Ovary (tissue), 9 donors: ENCODE results near the gene RFXANK. TPM values are rescaled to one million over a fixed set of nuclear protein-coding genes. Genes with fewer than 3 reads are reported as not detected.

Experiments
- DNase-seq, 5 donors: peaks; one replicate each; pipeline ENCODE4 v3.0.0-alpha.2; 2019 to 2020
- H3K27ac ChIP-seq, 2 donors: fragments of 200-600 bp; one replicate each; pipeline versions ENCODE4 v1.5.1 to v1.8.0; 2019 to 2022
- H3K27me3 ChIP-seq: fragments of 200-600 bp; one replicate; pipeline ENCODE4 v1.8.0; 2022
- H3K36me3 ChIP-seq: fragments of 200-600 bp; sonication (generic); one replicate; pipeline ENCODE4 v1.5.1; 2019
- H3K4me1 ChIP-seq: one replicate; pipeline ENCODE4 v1.8.1; 2013; ENCODE audit warnings: mild to moderate bottlenecking, moderate library complexity; ENCODE audit not compliant: insufficient read depth
- H3K4me3 ChIP-seq: fragments of 200-600 bp; sonication (generic); one replicate; pipeline ENCODE4 v1.5.1; 2017
- H3K9me3 ChIP-seq, 2 donors: fragments of 200-600 bp in 1 of 2; sonication (generic) in 1 of 2; one replicate each; pipeline versions ENCODE4 v1.5.1 to v1.8.1; 2013 to 2019; ENCODE audit warnings: mild to moderate bottlenecking in 1 of 2, moderate library complexity in 1 of 2
- CTCF ChIP-seq, 3 donors: fragments of 450-650 bp in 2 of 3; fragments of 200-600 bp in 1 of 3; IDR thresholded peaks; one replicate each; pipeline versions ENCODE4 v1.5.1 to v1.8.0; 2016 to 2022; ENCODE audit warnings: antibody characterized with exemption in 3 of 3, mild to moderate bottlenecking in 1 of 3
- EP300 ChIP-seq: sonication (generic); formaldehyde crosslinking; IDR thresholded peaks from one replicate; pipeline ENCODE4 v1.6.1; 2017; ENCODE audit warnings: antibody characterized with exemption
- POLR2A ChIP-seq: fragments of 450-650 bp; IDR thresholded peaks from one replicate; pipeline ENCODE4 v1.6.1; 2017; ENCODE audit warnings: antibody characterized with exemption, mild to moderate bottlenecking, moderate library complexity
- WGBS, 3 donors: extraction: QIAGEN DNeasy Blood & Tissue Kit in 1 of 3; methylation state at CpG; one replicate each; pipeline versions ENCODE4 v1.1.5 to v1.1.7; 2013 to 2017; 5-methylcytosine and 5-hydroxymethylcytosine counted together
- intact Hi-C, 4 donors: fragments of 100-400 bp; cut with DNase I; formaldehyde crosslinking; loops; one replicate each; pipeline versions ENCODE4 v1.11.0 to v1.15.1; 2022 to 2023
- polyA plus RNA-seq, 2 donors: library from polyadenylated mRNA; stranded (reverse); fragments of 200-250 nt in 1 of 2; fragments of 350-450 nt in 1 of 2; fragmentation: Illumina TruSeq in 1 of 2; extraction: RNeasy Lipid Tissue Mini Kit (QIAGEN cat#74804) in 1 of 2; gene quantifications; one replicate each; pipeline ENCODE4 v1.2.3, GENCODE V29; 2013 to 2014
- total RNA-seq, 7 donors: library from RNA; depleted of rRNA in 2 of 7; stranded (reverse); fragments of >200 nt in 2 of 7; fragmentation: NEBNext Ultra II Directional in 3 of 7; extraction: Animal tissue kit (Norgen Biotek cat#: 25700) in 3 of 7; gene quantifications; one replicate each; pipeline versions ENCODE4 v1.1.0 to v1.2.4, GENCODE V29; 2016 to 2023
- donor health status: DM: no; HTN: no; CAD: no; lungs with moderate emphysema.
- donor health status: DM: no; HTN: no; CAD: no.
- donor health status: Bipolar disorder and iron deficiency.
- donor health status: DM: yes; HTN: yes; CAD: no.
- donor health status: DM: no; HTN: no; CAD: no.
- donor health status: DM: yes; HTN: yes; CAD: no.

The RFXANK gene
- total and polyA plus RNA-seq, 9 donors, result 9.7 to 67.2 (median 58.4) TPM

- intact Hi-C loops, result no loop called here
- Histone ChIP-seq H3K4me3 (no peak overlapping the region), H3K36me3 (no peaks in the 10 kb centered on the region), H3K4me1 (peaks cover 2% of the 10 kb centered on the region), H3K27ac (no peak overlapping the region), H3K27me3 (no peaks in the 10 kb centered on the region), H3K9me3 (no peaks in the 10 kb centered on the region)
- DNase-seq, result no peak
- whole genome bisulfite sequencing, 3 donors, result 48 to 51% (median 48%) methylated on average over 10 of the region's 10 CpGs
- TF ChIP-seq EP300 (no peak), CTCF (IDR thresholded peaks at IDR 0.05) (no peak), POLR2A (no peak)
Measured at GRCh38 chr19:19226663-19227062, 34.6 kb downstream of the RFXANK start.

- peaks cover 2% of the 10 kb centered on the region for H3K4me1 ChIP-seq
- no peak for DNase-seq
- TF ChIP-seq CTCF (IDR thresholded peaks at IDR 0.05), result no peak
- TF ChIP-seq EP300, result no peak
- TF ChIP-seq POLR2A, result no peak
- H3K27ac ChIP-seq, result no peak overlapping the region
- WGBS, 3 donors, result 71 to 82% (median 77%) methylated on average over 4 of the region's 4 CpGs
- no peaks in the 10 kb centered on the region for H3K9me3 ChIP-seq
- intact Hi-C loops, result no loop called here
- no peaks in the 10 kb centered on the region for H3K36me3 ChIP-seq
- H3K27me3 ChIP-seq, result no peaks in the 10 kb centered on the region
- H3K4me3 ChIP-seq, result no peak overlapping the region
Measured at GRCh38 chr19:19227217-19227616, 35.2 kb downstream of the RFXANK start.

GRCh38 chr19:19229701-19230100 is 37.6 kb downstream of the RFXANK start:
- WGBS, 3 donors, result 51 to 70% (median 59%) methylated on average over 3 of the region's 3 CpGs
- Histone ChIP-seq H3K9me3 (peaks cover 0 to 10% of the 10 kb centered on the region in 2 donors), H3K27ac (no peak overlapping the region), H3K4me1 (peaks cover 2% of the 10 kb centered on the region), H3K27me3 (no peaks in the 10 kb centered on the region), H3K36me3 (no peaks in the 10 kb centered on the region), H3K4me3 (no peak overlapping the region)
- TF ChIP-seq CTCF (IDR thresholded peaks at IDR 0.05), result no peak
- TF ChIP-seq POLR2A, result no peak
- intact Hi-C loops, result no loop called here
- DNase-seq, result no peak

- 75 to 82% (median 75%) methylated on average over 9 of the region's 9 CpGs for WGBS, 3 donors
- intact Hi-C loops, result no loop called here
- no peak for DNase-seq
- no peak for TF ChIP-seq CTCF (IDR thresholded peaks at IDR 0.05)
- TF ChIP-seq POLR2A, result no peak
- no peak for TF ChIP-seq EP300
- Histone ChIP-seq H3K27ac (no peak overlapping the region), H3K9me3 (peaks cover 0 to 14% of the 10 kb centered on the region in 2 donors), H3K27me3 (no peaks in the 10 kb centered on the region), H3K4me3 (no peak overlapping the region), H3K36me3 (no peaks in the 10 kb centered on the region), H3K4me1 (no peaks in the 10 kb centered on the region)
Measured at GRCh38 chr19:19230999-19231398, 38.9 kb downstream of the RFXANK start.

- Histone ChIP-seq H3K27me3 (no peaks in the 10 kb centered on the region), H3K4me3 (no peak overlapping the region), H3K36me3 (no peaks in the 10 kb centered on the region), H3K4me1 (no peaks in the 10 kb centered on the region), H3K27ac (no peak overlapping the region), H3K9me3 (peaks cover 0 to 14% of the 10 kb centered on the region in 2 donors)
- intact Hi-C loops, result no loop called here
- TF ChIP-seq CTCF (IDR thresholded peaks at IDR 0.05) (no peak), POLR2A (no peak), EP300 (no peak)
- DNase-seq, result no peak
- WGBS, 3 donors, result 72 to 77% (median 73%) methylated on average over 19 of the region's 19 CpGs
Measured at GRCh38 chr19:19232261-19232721, 40.2 kb downstream of the RFXANK start.
